Activated CD4-positive, alpha-beta T cell treated with anti-CD3 and anti-CD28 coated beads, Interleukin-2, amount 50 U/mL, for 16 hours (primary cell): ENCODE measurements around the gene KCNN1.
"Not testable (repeated sequence)": the region's sequence is repeated elsewhere in the genome, so short reads cannot be mapped to it uniquely, and the experiment has no call there.

Source experiments
- DNase-seq: peaks from one replicate; pipeline ENCODE4 v3.0.0-alpha.2; 2020

Gene KCNN1

GRCh38 chr19:17969096-17969792 lies 2.3 kb downstream of the KCNN1 start:
- DNase-seq: no peak

GRCh38 chr19:17972230-17972629 lies 5.3 kb downstream of the KCNN1 start:
- DNase-seq: no peak

- DNase-seq: no peak
Measured at GRCh38 chr19:17973759-17974158, 6.9 kb downstream of the KCNN1 start.

GRCh38 chr19:17974551-17974950 lies 7.6 kb downstream of the KCNN1 start:
- no peak for DNase-seq

- no peak for DNase-seq
Measured at GRCh38 chr19:17975032-17975431, 8.1 kb downstream of the KCNN1 start.

- no peak for DNase-seq
Measured at GRCh38 chr19:17977021-17977420, 10.1 kb downstream of the KCNN1 start.

- DNase-seq: no peak
Measured at GRCh38 chr19:17977488-17977887, 10.6 kb downstream of the KCNN1 start.

GRCh38 chr19:17981611-17982010 lies 14.7 kb downstream of the KCNN1 start:
- no peak for DNase-seq

GRCh38 chr19:17982430-17982829 lies 15.5 kb downstream of the KCNN1 start:
- no peak for DNase-seq

GRCh38 chr19:17985037-17985818 lies 18.3 kb downstream of the KCNN1 start:
- no peak for DNase-seq

GRCh38 chr19:17986569-17986968 lies 19.7 kb downstream of the KCNN1 start:
- not testable (repeated sequence) for DNase-seq

GRCh38 chr19:17988161-17988560 lies 21.3 kb downstream of the KCNN1 start:
- no peak for DNase-seq

- DNase-seq: no peak
Measured at GRCh38 chr19:17989425-17990094, 22.7 kb downstream of the KCNN1 start.

GRCh38 chr19:17993076-17993813 lies 26.3 kb downstream of the KCNN1 start:
- no peak for DNase-seq

- peak; percentile 89 for DNase-seq
Measured at GRCh38 chr19:17996826-17997316, 30.0 kb downstream of the KCNN1 start.

- no peak for DNase-seq
Measured at GRCh38 chr19:17997969-17998826, 31.3 kb downstream of the KCNN1 start.

GRCh38 chr19:17998827-17999150 lies 31.9 kb downstream of the KCNN1 start:
- no peak for DNase-seq

- DNase-seq: no peak
Measured at GRCh38 chr19:17999684-18000479, 33.0 kb downstream of the KCNN1 start.

- DNase-seq: no peak
Measured at GRCh38 chr19:18000480-18000914, 33.6 kb downstream of the KCNN1 start.

GRCh38 chr19:18000915-18001776 lies 34.2 kb downstream of the KCNN1 start:
- peak; percentile 91 for DNase-seq
